IMR-90 (cell line): ENCODE measurements around the gene LAP3. TPM values are rescaled to one million over a fixed set of nuclear protein-coding genes. Genes with fewer than 3 reads are reported as not detected.

Experiments
- ATAC-seq: fragments of 200-7000 bp; cut with Tn5 transposase; 2 replicates; pipeline ENCODE4 v1.9.1; 2020; ENCODE audit warnings: low read depth, mild to moderate bottlenecking, moderate library complexity
- BruUV-seq: library from RNA; stranded (reverse); fragments of 400-500 nt; replicated peaks from 2 replicates; lab custom pipeline; 2021; lab: Mats Ljungman, UMichigan
- CTCF ChIA-PET: fragments of 300-600 bp; formaldehyde crosslinking; extraction: SDS; loops from one replicate; lab custom pipeline; 2021; ENCODE audit warnings: antibody characterized with exemption; lab: Yijun Ruan, JAX
- POLR2A ChIA-PET: fragments of 300-600 bp; sonication (Branson Sonifier 250); formaldehyde crosslinking; loops from one replicate; lab custom pipeline; 2022; ENCODE audit warnings: antibody characterized with exemption; ENCODE audit not compliant: unreplicated experiment; lab: Charles Lee
- DNase-seq: peaks from one replicate; pipeline ENCODE4 v3.0.0; 2013
- H2AFZ ChIP-seq: replicated peaks from 2 replicates; pipeline ENCODE3; 2013; ENCODE audit warnings: low read length, mild to moderate bottlenecking; ENCODE audit not compliant: poor library complexity
- H2AK5ac ChIP-seq: 2 replicates; pipeline ENCODE4 v1.6.1; 2013; ENCODE audit warnings: low read depth, low read length, inconsistent platforms
- H2AK9ac ChIP-seq: replicated peaks from 2 replicates; pipeline ENCODE3; 2013; ENCODE audit warnings: mild to moderate bottlenecking, low read depth, low read length, moderate library complexity; ENCODE audit not compliant: poor library complexity
- H2BK120ac ChIP-seq: 2 replicates; pipeline ENCODE4 v1.6.1; 2013; ENCODE audit warnings: low read depth, low read length, inconsistent platforms
- H2BK15ac ChIP-seq: 3 replicates; pipeline ENCODE4 v1.6.1; 2013; ENCODE audit warnings: low read depth, low read length, inconsistent platforms
- H2BK20ac ChIP-seq: 2 replicates; pipeline ENCODE4 v1.6.1; 2013; ENCODE audit warnings: low read depth, mild to moderate bottlenecking, inconsistent platforms, low read length, moderate library complexity
- H2BK5ac ChIP-seq: 2 replicates; pipeline ENCODE4 v1.6.1; 2013; ENCODE audit warnings: mild to moderate bottlenecking, low read depth, low read length, inconsistent platforms; ENCODE audit not compliant: poor library complexity, severe bottlenecking
- H3K14ac ChIP-seq: replicated peaks from 2 replicates; pipeline ENCODE4 v1.6.1; 2013; ENCODE audit warnings: low read depth, low read length, inconsistent platforms
- H3K18ac ChIP-seq: 2 replicates; pipeline ENCODE4 v1.6.1; 2013; ENCODE audit warnings: low read depth, low read length, control low read depth
- H3K23ac ChIP-seq: 2 replicates; pipeline ENCODE4 v1.6.1; 2013; ENCODE audit warnings: low read depth, low read length, inconsistent platforms
- H3K27ac ChIP-seq: 2 replicates; pipeline ENCODE4 v1.5.1; 2013; ENCODE audit warnings: mild to moderate bottlenecking, control low read depth, low read length; ENCODE audit not compliant: insufficient read depth
- H3K27me3 ChIP-seq: 2 replicates; pipeline ENCODE4 v1.6.1; 2013; ENCODE audit warnings: low read length; ENCODE audit not compliant: control insufficient read depth, insufficient read depth
- H3K36me3 ChIP-seq: 2 replicates; pipeline ENCODE4 v1.6.1; 2013; ENCODE audit warnings: low read length, mixed read lengths; ENCODE audit not compliant: control insufficient read depth, insufficient read depth
- H3K4ac ChIP-seq: 2 replicates; pipeline ENCODE4 v1.6.1; 2013; ENCODE audit warnings: low read depth, low read length, inconsistent platforms
- H3K4me1 ChIP-seq: 2 replicates; pipeline ENCODE4 v1.6.1; 2013; ENCODE audit warnings: low read length, mixed read lengths; ENCODE audit not compliant: control insufficient read depth, insufficient read depth
- H3K4me2 ChIP-seq: 2 replicates; pipeline ENCODE4 v1.6.1; 2013; ENCODE audit warnings: low read depth, mild to moderate bottlenecking, control low read depth, low read length, moderate library complexity
- H3K4me3 ChIP-seq: 2 replicates; pipeline ENCODE4 v1.5.1; 2013; ENCODE audit warnings: low read depth, mild to moderate bottlenecking, control low read depth, low read length, moderate library complexity; ENCODE audit not compliant: insufficient read depth
- H3K56ac ChIP-seq: 2 replicates; pipeline ENCODE4 v1.6.1; 2013; ENCODE audit warnings: low read length, inconsistent platforms; ENCODE audit not compliant: insufficient read depth; ENCODE audit errors: extremely low read depth
- H3K79me1 ChIP-seq, 2 experiments: 2 replicates each; pipeline ENCODE4 v1.6.1; 2013; ENCODE audit warnings: low read length in 2 of 2, inconsistent platforms in 1 of 2, low read depth in 1 of 2
- H3K9ac ChIP-seq: 2 replicates; pipeline ENCODE4 v1.6.1; 2013; ENCODE audit warnings: low read depth, low read length, control low read depth
- H3K9me1 ChIP-seq: 2 replicates; pipeline ENCODE4 v1.6.1; 2013; ENCODE audit warnings: low read length, inconsistent platforms; ENCODE audit not compliant: insufficient read depth
- H3K9me3 ChIP-seq: 2 replicates; pipeline ENCODE4 v1.6.1; 2013; ENCODE audit warnings: low read length; ENCODE audit not compliant: control insufficient read depth, insufficient read depth
- H4K20me1 ChIP-seq: 2 replicates; pipeline ENCODE4 v1.6.1; 2013; ENCODE audit warnings: low read length, inconsistent platforms; ENCODE audit not compliant: insufficient read depth
- H4K5ac ChIP-seq: 2 replicates; pipeline ENCODE4 v1.6.1; 2013; ENCODE audit warnings: mild to moderate bottlenecking, low read depth, low read length, control low read depth
- H4K8ac ChIP-seq, 2 experiments: 2 replicates each; pipeline ENCODE4 v1.6.1; 2013; ENCODE audit warnings: low read depth in 2 of 2, low read length in 2 of 2, control low read depth in 1 of 2, inconsistent platforms in 1 of 2
- H4K91ac ChIP-seq: 2 replicates; pipeline ENCODE4 v1.6.1; 2013; ENCODE audit warnings: low read depth, low read length, inconsistent platforms; ENCODE audit not compliant: insufficient read depth
- BHLHE40 ChIP-seq: fragments of 150-350 bp; IDR thresholded peaks from 2 replicates; pipeline ENCODE4 v1.6.1; 2016; ENCODE audit warnings: mild to moderate bottlenecking, low read depth, low read length
- CEBPB ChIP-seq: IDR thresholded peaks from 2 replicates; pipeline ENCODE4 v1.6.1; 2012; ENCODE audit warnings: low read depth, low read length, improper control_type of control experiment
- CHD1 ChIP-seq: IDR thresholded peaks from 2 replicates; pipeline ENCODE4 v1.6.1; 2012; ENCODE audit warnings: low read depth, low read length, improper control_type of control experiment
- CTCF ChIP-seq: conservative IDR thresholded peaks from 2 replicates; pipeline ENCODE4 v1.5.1; 2012; ENCODE audit warnings: mild to moderate bottlenecking, low read depth, low read length, improper control_type of control experiment
- FOS ChIP-seq: fragments of 150-350 bp; IDR thresholded peaks from 2 replicates; pipeline ENCODE4 v1.6.1; 2016; ENCODE audit warnings: low read depth, low read length
- MAFK ChIP-seq: IDR thresholded peaks from 2 replicates; pipeline ENCODE4 v1.6.1; 2012; ENCODE audit warnings: low read depth, low read length, improper control_type of control experiment
- MAZ ChIP-seq: IDR thresholded peaks from 2 replicates; pipeline ENCODE4 v1.6.1; 2012; ENCODE audit warnings: low read depth, mild to moderate bottlenecking, low read length, improper control_type of control experiment, moderate library complexity, borderline replicate concordance
- MXI1 ChIP-seq: IDR thresholded peaks from 2 replicates; pipeline ENCODE4 v1.6.1; 2012; ENCODE audit warnings: low read depth, mild to moderate bottlenecking, low read length, moderate library complexity, borderline replicate concordance
- NFE2L2 ChIP-seq: fragments of 150-350 bp; IDR thresholded peaks from 2 replicates; pipeline ENCODE4 v1.6.1; 2016; ENCODE audit warnings: low read depth, mild to moderate bottlenecking, low read length
- POLR2A ChIP-seq: IDR thresholded peaks from 2 replicates; pipeline ENCODE4 v1.6.1; 2012; ENCODE audit warnings: mild to moderate bottlenecking, low read depth, low read length
- RAD21 ChIP-seq: IDR thresholded peaks from 2 replicates; pipeline ENCODE4 v1.6.1; 2012; ENCODE audit warnings: low read length, improper control_type of control experiment
- RCOR1 ChIP-seq: IDR thresholded peaks from 2 replicates; pipeline ENCODE4 v1.6.1; 2012; ENCODE audit warnings: mild to moderate bottlenecking, low read length, improper control_type of control experiment; ENCODE audit not compliant: insufficient replicate concordance
- RFX5 ChIP-seq: IDR thresholded peaks from 2 replicates; pipeline ENCODE4 v1.8.0; 2012; ENCODE audit warnings: low read depth, mild to moderate bottlenecking, low read length, moderate library complexity
- SMC3 ChIP-seq: fragments of 150-350 bp; IDR thresholded peaks from 2 replicates; pipeline ENCODE4 v1.6.1; 2016; ENCODE audit warnings: low read depth, mild to moderate bottlenecking, antibody characterized with exemption, low read length, moderate library complexity
- WGBS, 2 experiments: methylation state at CpG; one replicate each; pipeline versions ENCODE4 v1.1.5 to v1.1.7; 2013; ENCODE audit warnings: missing lambda C conversion rate in 2 of 2; ENCODE audit not compliant: insufficient read length in 1 of 2; ENCODE audit errors: extremely low coverage in 2 of 2; 5-methylcytosine and 5-hydroxymethylcytosine counted together
- dilution Hi-C: fragments of 300-500 bp; cut with HindIII; formaldehyde crosslinking; loops from one replicate; pipeline ENCODE4 v1.14.3; 2018; ENCODE audit warnings: low sequenced_read_pairs; ENCODE audit not compliant: unreplicated experiment
- in situ Hi-C: fragments of 300-500 bp; cut with MboI; formaldehyde crosslinking; loops from 3 replicates; pipeline ENCODE4 v1.14.3; 2019; ENCODE audit warnings: low sequenced_read_pairs, inconsistent platforms, mixed read lengths
- intact Hi-C: fragments of 100-400 bp; cut with micrococcal nuclease; formaldehyde crosslinking; loops from 2 replicates; pipeline ENCODE4 v1.10.0; 2022
- polyA plus RNA-seq, 3 experiments: library from polyadenylated mRNA; depleted of rRNA; stranded (reverse); fragments of >200 nt; gene quantifications; 2 replicates each; pipeline ENCODE4 v1.2.3, GENCODE V29; 2012; ENCODE audit warnings: low replicate concordance in 1 of 3
- total RNA-seq: library from RNA; depleted of rRNA; stranded (reverse); fragments of >200 nt; gene quantifications from 2 replicates; pipeline ENCODE4 v1.2.3, GENCODE V29; 2012
- TF ChIP-seq, protein P1 (sequence below): fragments of 150-350 bp; IDR thresholded peaks from 2 replicates; pipeline ENCODE4 v1.6.1; 2016; ENCODE audit warnings: low read depth, mild to moderate bottlenecking, low read length, moderate library complexity, borderline replicate concordance
- TF ChIP-seq, protein P2 (sequence below): fragments of 150-350 bp; IDR thresholded peaks from 2 replicates; pipeline ENCODE4 v1.6.1; 2017; ENCODE audit warnings: mild to moderate bottlenecking, antibody characterized with exemption, low read length, low read depth

LAP3 gene
- total and polyA plus RNA-seq, 2 of the 4 experiments (the other 2 are of a cell fraction): 57.9 to 91.6 TPM

DNA sequence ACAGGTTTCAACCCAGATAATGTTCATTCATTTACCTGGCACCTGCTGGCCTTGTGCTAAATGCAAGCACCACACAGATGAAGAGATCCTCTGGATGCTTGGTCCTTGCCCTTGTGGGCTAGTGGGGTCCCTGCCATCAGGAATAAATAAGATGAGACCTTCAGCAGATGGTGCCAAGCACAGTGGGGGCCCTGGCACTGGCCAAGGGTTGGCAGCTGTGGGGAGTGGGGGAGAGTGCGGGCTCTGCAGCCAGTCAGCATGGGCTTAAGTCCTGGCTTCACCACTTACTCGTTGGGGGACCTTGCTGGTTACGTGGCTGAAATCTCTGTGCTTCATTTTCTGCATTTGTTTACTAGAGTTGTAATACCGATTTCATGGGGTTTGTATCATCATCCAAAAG is 6.9 kb downstream of the LAP3 start:
- Histone ChIP-seq H3K9me1 (no peaks in the 10 kb centered on the region; the same call in 1 of the 2 replicates), H2AK9ac (no peak overlapping the region), H4K20me1 (no peaks in the 10 kb centered on the region; the same call in 1 of the 2 replicates), H2BK5ac (no peak overlapping the region), H3K14ac (no peak overlapping the region), H3K56ac (no peak overlapping the region), H4K5ac (no peak overlapping the region), H3K79me1 (peaks cover 5 to 6% of the 10 kb centered on the region in 2 experiments), H3K27ac (no peak overlapping the region), H2BK120ac (no peak overlapping the region), H3K4ac (no peak overlapping the region), H3K9ac (no peak overlapping the region), H3K4me1 (no peaks in the 10 kb centered on the region), H2BK20ac (no peak overlapping the region), H2BK15ac (no peak overlapping the region), H3K4me2 (no peak overlapping the region), H3K27me3 (no peaks in the 10 kb centered on the region), H3K36me3 (peaks cover 29% of the 10 kb centered on the region), H3K4me3 (no peak overlapping the region), H4K91ac (no peak overlapping the region), H3K9me3 (no peaks in the 10 kb centered on the region), H2AK5ac (no peak overlapping the region), H3K23ac (no peak overlapping the region), H3K18ac (no peak overlapping the region), H2AFZ (no peak overlapping the region), H4K8ac (no peak overlapping the region)
- ATAC-seq (no peak), DNase-seq (no peak)
- intact Hi-C loops: no loop called here
- dilution Hi-C loops: no loop called here
- no peak for TF ChIP-seq CEBPB
- TF ChIP-seq, protein P1, sequence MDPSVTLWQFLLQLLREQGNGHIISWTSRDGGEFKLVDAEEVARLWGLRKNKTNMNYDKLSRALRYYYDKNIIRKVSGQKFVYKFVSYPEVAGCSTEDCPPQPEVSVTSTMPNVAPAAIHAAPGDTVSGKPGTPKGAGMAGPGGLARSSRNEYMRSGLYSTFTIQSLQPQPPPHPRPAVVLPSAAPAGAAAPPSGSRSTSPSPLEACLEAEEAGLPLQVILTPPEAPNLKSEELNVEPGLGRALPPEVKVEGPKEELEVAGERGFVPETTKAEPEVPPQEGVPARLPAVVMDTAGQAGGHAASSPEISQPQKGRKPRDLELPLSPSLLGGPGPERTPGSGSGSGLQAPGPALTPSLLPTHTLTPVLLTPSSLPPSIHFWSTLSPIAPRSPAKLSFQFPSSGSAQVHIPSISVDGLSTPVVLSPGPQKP: no peak
- no peak for TF ChIP-seq RFX5
- TF ChIP-seq MAZ: no peak
- TF ChIP-seq, protein P2, sequence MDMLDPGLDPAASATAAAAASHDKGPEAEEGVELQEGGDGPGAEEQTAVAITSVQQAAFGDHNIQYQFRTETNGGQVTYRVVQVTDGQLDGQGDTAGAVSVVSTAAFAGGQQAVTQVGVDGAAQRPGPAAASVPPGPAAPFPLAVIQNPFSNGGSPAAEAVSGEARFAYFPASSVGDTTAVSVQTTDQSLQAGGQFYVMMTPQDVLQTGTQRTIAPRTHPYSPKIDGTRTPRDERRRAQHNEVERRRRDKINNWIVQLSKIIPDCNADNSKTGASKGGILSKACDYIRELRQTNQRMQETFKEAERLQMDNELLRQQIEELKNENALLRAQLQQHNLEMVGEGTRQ: no peak
- TF ChIP-seq SMC3: no peak
- TF ChIP-seq MXI1: no peak
- TF ChIP-seq CHD1: no peak
- no peak for TF ChIP-seq FOS
- TF ChIP-seq MAFK: no peak
- TF ChIP-seq POLR2A: no peak
- TF ChIP-seq RCOR1: no peak
- no peak for TF ChIP-seq RAD21
- TF ChIP-seq BHLHE40: no peak
- TF ChIP-seq NFE2L2: no peak
- TF ChIP-seq CTCF: no peak
- CTCF ChIA-PET: no interaction called here
- in situ Hi-C loops: loop anchor here (5.0 to 25.0 kb wide), 3 partner anchors 33 to 428 kb away; partner anchors contain the start of genes DCAF16, LCORL and NCAPG
- no CpG with 5 or more reads among the region's 4 CpGs for WGBS, 2 experiments
- POLR2A ChIA-PET: no interaction called here
- no TSS peak for BruUV-seq
